SK-N-SH treated with all-trans-retinoic acid at 6 μM for 48 hours (cell line): ENCODE measurements around the gene PPP1R13B.

Source experiments
- ARNTL ChIP-seq: fragments of 450-650 bp; formaldehyde crosslinking; IDR thresholded peaks from 2 replicates; pipeline ENCODE4 v1.5.0; 2020; ENCODE audit warnings: low read depth, mild to moderate bottlenecking, moderate library complexity, borderline replicate concordance
- CREB5 ChIP-seq: fragments of 250-450 bp; sonication (Bioruptor Pico); IDR thresholded peaks from 2 replicates; pipeline ENCODE4 v1.5.1; 2020; ENCODE audit warnings: low read depth, mild to moderate bottlenecking, moderate library complexity
- ESRRG ChIP-seq: fragments of 250-450 bp; sonication (Bioruptor Pico); IDR thresholded peaks from 2 replicates; pipeline ENCODE4 v1.6.1; 2021; ENCODE audit warnings: mild to moderate bottlenecking
- GLIS3 ChIP-seq: fragments of 250-450 bp; sonication (Bioruptor Pico); IDR thresholded peaks from 2 replicates; pipeline ENCODE4 v1.5.0; 2020; ENCODE audit warnings: mild to moderate bottlenecking, moderate library complexity
- POU6F1 ChIP-seq: fragments of 250-450 bp; sonication (Bioruptor Pico); IDR thresholded peaks from 2 replicates; pipeline ENCODE4 v1.8.0; 2021; ENCODE audit warnings: low read depth, mild to moderate bottlenecking, moderate library complexity, borderline replicate concordance
- RARB ChIP-seq: fragments of 250-450 bp; sonication (Bioruptor Pico); IDR thresholded peaks from 2 replicates; pipeline ENCODE4 v1.8.0; 2021; ENCODE audit warnings: mild to moderate bottlenecking, moderate library complexity
- TCF4 ChIP-seq: fragments of 250-450 bp; sonication (Bioruptor Pico); IDR thresholded peaks from 2 replicates; pipeline ENCODE4 v1.8.0; 2021; ENCODE audit warnings: mild to moderate bottlenecking, moderate library complexity, borderline replicate concordance
- ZFP30 ChIP-seq: fragments of 450-650 bp; formaldehyde crosslinking; IDR thresholded peaks from 2 replicates; pipeline ENCODE4 v1.5.0; 2022; ENCODE audit warnings: mild to moderate bottlenecking, moderate library complexity
- ZNF70 ChIP-seq: fragments of 450-650 bp; formaldehyde crosslinking; IDR thresholded peaks from 2 replicates; pipeline ENCODE4 v1.5.0; 2020; ENCODE audit warnings: mild to moderate bottlenecking, moderate library complexity

GRCh38 chr14:103713304-103714062 is 133.9 kb downstream of the PPP1R13B start:
- TF ChIP-seq ZNF70 (CRISPR knock-in tag) (no peak), ESRRG (CRISPR knock-in tag) (no peak), ARNTL (CRISPR knock-in tag) (no peak), POU6F1 (CRISPR knock-in tag) (no peak), ZFP30 (CRISPR knock-in tag) (no peak), CREB5 (CRISPR knock-in tag) (no peak), RARB (CRISPR knock-in tag) (no peak), TCF4 (no peak), GLIS3 (no peak)
